ENCODE measurements around the gene RWDD3. TPM values are rescaled to one million over a fixed set of nuclear protein-coding genes. Genes with fewer than 3 reads are reported as not detected.

The RWDD3 gene
- total and polyA plus RNA-seq, 2 donors (not counting 1 experiment from before 2014, with no cell fraction given): 15.3 to 20.5 TPM

DNA sequence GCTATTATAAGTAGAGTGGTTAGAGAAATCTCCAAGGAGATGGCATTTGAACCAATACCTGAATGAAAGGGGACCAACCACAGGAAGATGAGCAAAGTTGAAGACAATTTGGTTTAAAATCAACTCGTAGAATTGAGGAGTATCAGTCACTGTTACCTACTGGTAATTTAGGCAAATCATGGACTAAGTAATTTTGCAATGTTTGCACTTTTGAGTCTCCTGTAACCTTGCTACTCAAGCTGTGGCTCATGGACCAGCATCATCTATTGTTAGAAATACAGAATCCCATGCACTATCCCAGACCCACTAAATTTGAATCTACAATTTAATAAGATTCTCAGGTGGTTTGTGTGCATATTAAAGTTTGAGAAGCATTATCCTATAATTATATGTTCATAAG, 21.8 kb downstream of the RWDD3 start:
- H3K79me2 ChIP-seq (ENCODE audit: control insufficient read depth, insufficient read depth, low read length): no peaks in the 10 kb centered on the region

DNA sequence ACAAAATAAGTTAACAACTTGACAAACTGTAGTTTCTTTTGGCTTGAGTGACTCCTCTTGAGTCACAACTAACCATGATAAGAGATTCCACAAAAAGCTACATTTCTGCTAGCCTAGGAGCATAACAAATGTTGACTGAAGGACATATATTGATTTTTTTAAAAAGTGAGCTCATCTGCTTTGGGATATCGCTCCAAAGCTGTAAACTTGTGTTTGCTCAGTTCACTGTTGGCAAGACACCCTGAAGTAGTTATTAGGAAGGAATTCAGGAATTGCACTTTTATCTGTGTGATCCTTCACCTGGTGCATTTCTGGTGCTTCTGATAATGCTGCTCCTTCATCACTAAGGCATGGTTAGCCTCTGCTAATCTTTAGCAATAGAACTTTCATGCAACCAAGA, 23.7 kb downstream of the RWDD3 start:
- no peaks in the 10 kb centered on the region for H3K79me2 ChIP-seq (ENCODE audit: control insufficient read depth, insufficient read depth, low read length)
- no peak overlapping the region for H3K9ac ChIP-seq (ENCODE audit: insufficient read depth, low read length)
- no peak overlapping the region for H3K4me2 ChIP-seq (ENCODE audit: extremely low read depth, insufficient read depth, low read length)
- no peak overlapping the region for H3K27ac ChIP-seq (ENCODE audit: insufficient read depth, low read length)
- H3K4me1 ChIP-seq (ENCODE audit: control insufficient read depth, extremely low read depth, insufficient read depth, low read length): no peaks in the 10 kb centered on the region
- no peaks in the 10 kb centered on the region for H4K20me1 ChIP-seq (ENCODE audit: control insufficient read depth, extremely low read depth, insufficient read depth, low read length)
- H3K36me3 ChIP-seq (ENCODE audit: control insufficient read depth, insufficient read depth, low read length): no peaks in the 10 kb centered on the region
- no peaks in the 10 kb centered on the region for H3K9me3 ChIP-seq (ENCODE audit: control insufficient read depth, insufficient read depth, low read depth, low read length)
- peak in 1 of 2 donors; percentile 82 for DNase-seq (ENCODE audit: low read depth in 2 of 2)
- TF ChIP-seq EZH2 (IDR thresholded peaks at IDR 0.05; ENCODE audit: low read length, missing control alignments): no peak
- H3K4me3 ChIP-seq (replicated peaks in 1 of 4; ENCODE audit: control extremely low read depth in 1 of 4, insufficient read depth in 1 of 4, low read depth in 3 of 4, low read length in 4 of 4): no peak overlapping the region
- H3K27me3 ChIP-seq (ENCODE audit: control insufficient read depth, insufficient read depth, low read length): no peaks in the 10 kb centered on the region
- no peak overlapping the region for H2AFZ ChIP-seq (ENCODE audit: low read length)

More for the DNA sequence above, 21.8 kb downstream of the RWDD3 start:
- no peaks in the 10 kb centered on the region for H3K4me1 ChIP-seq (ENCODE audit: control insufficient read depth, extremely low read depth, insufficient read depth, low read length)
- no peaks in the 10 kb centered on the region for H3K27me3 ChIP-seq (ENCODE audit: control insufficient read depth, insufficient read depth, low read length)
- DNase-seq (ENCODE audit: low read depth in 2 of 2): no peak
- no peaks in the 10 kb centered on the region for H3K36me3 ChIP-seq (ENCODE audit: control insufficient read depth, insufficient read depth, low read length)
- no peak overlapping the region for H3K27ac ChIP-seq (ENCODE audit: insufficient read depth, low read length)
- H4K20me1 ChIP-seq (ENCODE audit: control insufficient read depth, extremely low read depth, insufficient read depth, low read length): no peaks in the 10 kb centered on the region
- TF ChIP-seq, protein P1, sequence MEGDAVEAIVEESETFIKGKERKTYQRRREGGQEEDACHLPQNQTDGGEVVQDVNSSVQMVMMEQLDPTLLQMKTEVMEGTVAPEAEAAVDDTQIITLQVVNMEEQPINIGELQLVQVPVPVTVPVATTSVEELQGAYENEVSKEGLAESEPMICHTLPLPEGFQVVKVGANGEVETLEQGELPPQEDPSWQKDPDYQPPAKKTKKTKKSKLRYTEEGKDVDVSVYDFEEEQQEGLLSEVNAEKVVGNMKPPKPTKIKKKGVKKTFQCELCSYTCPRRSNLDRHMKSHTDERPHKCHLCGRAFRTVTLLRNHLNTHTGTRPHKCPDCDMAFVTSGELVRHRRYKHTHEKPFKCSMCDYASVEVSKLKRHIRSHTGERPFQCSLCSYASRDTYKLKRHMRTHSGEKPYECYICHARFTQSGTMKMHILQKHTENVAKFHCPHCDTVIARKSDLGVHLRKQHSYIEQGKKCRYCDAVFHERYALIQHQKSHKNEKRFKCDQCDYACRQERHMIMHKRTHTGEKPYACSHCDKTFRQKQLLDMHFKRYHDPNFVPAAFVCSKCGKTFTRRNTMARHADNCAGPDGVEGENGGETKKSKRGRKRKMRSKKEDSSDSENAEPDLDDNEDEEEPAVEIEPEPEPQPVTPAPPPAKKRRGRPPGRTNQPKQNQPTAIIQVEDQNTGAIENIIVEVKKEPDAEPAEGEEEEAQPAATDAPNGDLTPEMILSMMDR (conservative IDR thresholded peaks at IDR 0.05 in 1 of 2, IDR thresholded peaks at IDR 0.05 in 1 of 2; ENCODE audit: low read depth in 1 of 2, low read length in 2 of 2): no peak
- no peak for TF ChIP-seq EZH2 (IDR thresholded peaks at IDR 0.05; ENCODE audit: low read length, missing control alignments)
- H3K4me3 ChIP-seq (replicated peaks in 1 of 4; ENCODE audit: control extremely low read depth in 1 of 4, insufficient read depth in 1 of 4, low read depth in 3 of 4, low read length in 4 of 4): no peak overlapping the region
- no peak overlapping the region for H3K9ac ChIP-seq (ENCODE audit: insufficient read depth, low read length)
- H3K9me3 ChIP-seq (ENCODE audit: control insufficient read depth, insufficient read depth, low read depth, low read length): no peaks in the 10 kb centered on the region
- H2AFZ ChIP-seq (ENCODE audit: low read length): no peak overlapping the region
- H3K4me2 ChIP-seq (ENCODE audit: extremely low read depth, insufficient read depth, low read length): no peak overlapping the region

DNA sequence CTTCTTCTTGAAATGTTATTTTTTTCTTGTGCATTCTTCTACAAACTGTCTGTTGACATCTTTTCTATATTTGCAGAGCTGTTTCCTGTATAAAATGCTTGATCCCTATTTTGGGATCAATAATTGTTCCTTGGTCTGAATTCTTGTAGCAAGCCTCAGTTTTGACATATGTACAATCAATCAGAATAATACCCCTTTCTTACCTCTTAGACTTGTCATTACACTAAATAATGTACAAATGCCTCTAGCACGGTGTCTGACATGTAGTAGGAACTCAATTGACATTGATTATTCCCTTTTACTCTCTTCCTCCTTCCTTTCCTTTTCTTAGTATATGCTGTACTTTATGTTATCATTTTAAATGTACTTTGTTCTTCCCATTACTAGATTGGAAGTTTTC, 25.2 kb downstream of the RWDD3 start:
- no peak overlapping the region for H3K4me3 ChIP-seq (replicated peaks in 1 of 4; ENCODE audit: control extremely low read depth in 1 of 4, insufficient read depth in 1 of 4, low read depth in 3 of 4, low read length in 4 of 4)
- no peaks in the 10 kb centered on the region for H4K20me1 ChIP-seq (ENCODE audit: control insufficient read depth, extremely low read depth, insufficient read depth, low read length)
- TF ChIP-seq, protein P1 (conservative IDR thresholded peaks at IDR 0.05 in 1 of 2, IDR thresholded peaks at IDR 0.05 in 1 of 2; ENCODE audit: low read depth in 1 of 2, low read length in 2 of 2): no peak
- no peak for TF ChIP-seq EZH2 (IDR thresholded peaks at IDR 0.05; ENCODE audit: low read length, missing control alignments)
- H3K36me3 ChIP-seq (ENCODE audit: control insufficient read depth, insufficient read depth, low read length): no peaks in the 10 kb centered on the region
- H3K27ac ChIP-seq (ENCODE audit: insufficient read depth, low read length): no peak overlapping the region
- H3K4me1 ChIP-seq (ENCODE audit: control insufficient read depth, extremely low read depth, insufficient read depth, low read length): no peaks in the 10 kb centered on the region
- no peak for DNase-seq (ENCODE audit: low read depth in 2 of 2)
- H3K79me2 ChIP-seq (ENCODE audit: control insufficient read depth, insufficient read depth, low read length): no peaks in the 10 kb centered on the region
- no peak overlapping the region for H3K9ac ChIP-seq (ENCODE audit: insufficient read depth, low read length)
- no peaks in the 10 kb centered on the region for H3K9me3 ChIP-seq (ENCODE audit: control insufficient read depth, insufficient read depth, low read depth, low read length)
- no peaks in the 10 kb centered on the region for H3K27me3 ChIP-seq (ENCODE audit: control insufficient read depth, insufficient read depth, low read length)
- H2AFZ ChIP-seq (ENCODE audit: low read length): no peak overlapping the region
- no peak overlapping the region for H3K4me2 ChIP-seq (ENCODE audit: extremely low read depth, insufficient read depth, low read length)
